GM10248 (cell line): ENCODE results near the gene FGD3.

Experiments used
- CTCF ChIA-PET: fragments of 300-600 bp; sonication (Branson Sonifier 250); formaldehyde crosslinking; extraction: SDS; loops from one replicate; lab custom pipeline; 2021; ENCODE audit warnings: antibody characterized with exemption; lab: Yijun Ruan, JAX
- POLR2A ChIA-PET: fragments of 350-650 bp; sonication (Branson Sonifier 250); formaldehyde crosslinking; extraction: SDS; loops from one replicate; lab custom pipeline; 2020; ENCODE audit warnings: antibody characterized with exemption; lab: Yijun Ruan, JAX
- DNase-seq: peaks from one replicate; pipeline ENCODE4 v3.0.0; 2012; ENCODE audit errors: extremely low spot score
- TF ChIP-seq, protein P1 (sequence below): IDR thresholded peaks from 2 replicates; pipeline ENCODE4 v1.5.1; 2012; ENCODE audit warnings: mild to moderate bottlenecking, low read depth; ENCODE audit errors: extremely low read depth, missing control alignments, control extremely low read depth

The FGD3 gene

DNA sequence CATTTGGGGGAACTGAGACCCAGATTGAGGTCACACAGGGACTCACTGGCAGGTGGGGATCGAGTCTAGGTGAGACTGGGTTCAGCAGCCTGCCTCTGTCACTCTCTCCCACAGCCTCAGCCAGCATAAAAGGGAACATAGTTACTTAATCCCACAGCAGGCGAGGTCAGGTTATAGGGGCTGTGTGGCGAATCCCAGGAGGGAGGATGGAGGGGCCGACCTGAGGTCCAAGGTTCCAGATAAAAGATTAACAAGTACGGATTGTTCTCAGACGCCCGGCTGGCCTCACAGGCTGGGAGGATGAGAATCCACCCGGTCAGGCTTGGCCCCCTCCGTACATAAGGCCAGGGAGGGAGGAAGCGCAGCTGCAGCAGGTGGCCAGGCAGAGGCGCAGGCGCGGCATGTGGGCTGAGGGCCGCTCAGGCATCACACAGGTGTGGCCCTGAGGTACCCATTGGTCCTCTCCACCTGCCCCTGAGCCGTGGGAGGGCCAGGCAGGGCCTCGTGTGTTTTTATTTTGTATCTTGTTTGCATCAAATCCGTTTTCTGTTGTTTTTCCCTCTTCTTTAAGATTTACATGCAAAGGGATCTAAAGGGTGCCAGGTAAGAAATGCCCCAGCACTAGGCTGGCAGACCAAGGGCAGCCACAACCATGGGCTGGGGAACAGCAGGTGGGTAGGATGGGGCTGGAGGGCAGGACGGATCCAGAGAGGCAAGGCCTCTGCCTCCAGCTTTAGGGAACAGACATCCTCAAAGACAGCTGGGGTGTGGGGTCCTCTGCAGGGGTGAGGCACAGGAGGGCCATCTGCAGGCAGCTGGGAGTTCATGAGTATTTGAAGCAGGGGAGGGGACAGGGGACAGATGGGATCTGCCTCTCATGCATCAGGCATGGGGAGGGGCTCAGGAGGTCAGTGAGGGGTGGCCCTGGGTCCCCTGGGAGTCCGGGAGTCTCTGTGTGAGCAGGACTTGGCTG is 114.8 kb downstream of the FGD3 start:
- peak; percentile 74 for DNase-seq
- CTCF ChIA-PET = interaction anchor here (0.7 kb wide), 1 partner anchor 33 kb away, joined by 3 read pairs; no protein-coding TSS in a partner anchor
- TF ChIP-seq, protein P1, sequence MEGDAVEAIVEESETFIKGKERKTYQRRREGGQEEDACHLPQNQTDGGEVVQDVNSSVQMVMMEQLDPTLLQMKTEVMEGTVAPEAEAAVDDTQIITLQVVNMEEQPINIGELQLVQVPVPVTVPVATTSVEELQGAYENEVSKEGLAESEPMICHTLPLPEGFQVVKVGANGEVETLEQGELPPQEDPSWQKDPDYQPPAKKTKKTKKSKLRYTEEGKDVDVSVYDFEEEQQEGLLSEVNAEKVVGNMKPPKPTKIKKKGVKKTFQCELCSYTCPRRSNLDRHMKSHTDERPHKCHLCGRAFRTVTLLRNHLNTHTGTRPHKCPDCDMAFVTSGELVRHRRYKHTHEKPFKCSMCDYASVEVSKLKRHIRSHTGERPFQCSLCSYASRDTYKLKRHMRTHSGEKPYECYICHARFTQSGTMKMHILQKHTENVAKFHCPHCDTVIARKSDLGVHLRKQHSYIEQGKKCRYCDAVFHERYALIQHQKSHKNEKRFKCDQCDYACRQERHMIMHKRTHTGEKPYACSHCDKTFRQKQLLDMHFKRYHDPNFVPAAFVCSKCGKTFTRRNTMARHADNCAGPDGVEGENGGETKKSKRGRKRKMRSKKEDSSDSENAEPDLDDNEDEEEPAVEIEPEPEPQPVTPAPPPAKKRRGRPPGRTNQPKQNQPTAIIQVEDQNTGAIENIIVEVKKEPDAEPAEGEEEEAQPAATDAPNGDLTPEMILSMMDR = peak; percentile 41
- POLR2A ChIA-PET = no interaction called here

GRCh38 chr9:93064392-93065134 is 117.2 kb downstream of the FGD3 start:
- POLR2A ChIA-PET = interaction anchor here (0.6 kb wide), 2 partner anchors 29 to 153 kb away, joined by 3 to 8 read pairs; no protein-coding TSS in a partner anchor
- TF ChIP-seq, protein P1 = no peak
- peak; percentile 92 for DNase-seq
- CTCF ChIA-PET = interaction anchor here (0.7 to 1.5 kb wide), 12 partner anchors 9 to 502 kb away, joined by 3 to 4 read pairs (median 3); no protein-coding TSS in a partner anchor

GRCh38 chr9:93065135-93065720 is 117.9 kb downstream of the FGD3 start:
- CTCF ChIA-PET = interaction anchor here (0.9 to 1.5 kb wide), 12 partner anchors 8 to 501 kb away, joined by 3 to 6 read pairs (median 3); no protein-coding TSS in a partner anchor
- no peak for DNase-seq

DNA sequence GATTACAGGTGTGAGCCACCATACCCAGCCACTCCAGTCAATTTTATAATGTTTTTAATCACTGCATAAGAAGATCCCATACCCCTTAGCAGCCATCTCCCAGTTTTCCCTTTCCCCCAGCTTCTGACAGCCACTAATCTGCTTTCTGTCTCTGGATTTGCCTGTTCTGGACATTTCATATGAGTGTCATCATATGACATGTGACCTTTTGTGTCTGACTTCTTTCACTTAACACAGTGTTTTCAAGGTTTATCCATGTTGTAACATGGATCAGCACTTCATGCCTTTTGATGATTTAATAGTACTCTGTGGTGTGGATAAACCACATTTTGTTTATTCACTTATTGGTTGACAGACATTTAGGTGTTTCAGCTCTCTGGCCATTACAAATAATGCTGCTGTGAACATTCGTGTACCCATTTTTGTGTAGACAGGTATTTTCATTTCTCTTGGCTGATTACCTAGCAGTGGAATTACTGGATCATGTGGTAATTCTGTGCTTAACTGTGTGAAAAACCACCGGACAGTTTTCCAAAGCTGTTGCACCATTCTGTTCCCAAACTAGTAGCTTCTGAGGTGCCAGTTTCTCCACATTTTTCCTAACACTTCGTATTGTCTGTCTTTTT is 119.8 kb downstream of the FGD3 start:
- CTCF ChIA-PET = interaction anchor here (1.0 to 1.7 kb wide), 3 partner anchors 41 to 53 kb away, joined by 3 to 5 read pairs (median 4); no protein-coding TSS in a partner anchor
- TF ChIP-seq, protein P1 = no peak
- POLR2A ChIA-PET = no interaction called here
- DNase-seq = no peak

More at GRCh38 chr9:93065135-93065720, 117.9 kb downstream of the FGD3 start:
- TF ChIP-seq, protein P1 = no peak
- POLR2A ChIA-PET = interaction anchor here (0.6 kb wide), 1 partner anchor 28 kb away, joined by 3 read pairs; no protein-coding TSS in a partner anchor

DNA sequence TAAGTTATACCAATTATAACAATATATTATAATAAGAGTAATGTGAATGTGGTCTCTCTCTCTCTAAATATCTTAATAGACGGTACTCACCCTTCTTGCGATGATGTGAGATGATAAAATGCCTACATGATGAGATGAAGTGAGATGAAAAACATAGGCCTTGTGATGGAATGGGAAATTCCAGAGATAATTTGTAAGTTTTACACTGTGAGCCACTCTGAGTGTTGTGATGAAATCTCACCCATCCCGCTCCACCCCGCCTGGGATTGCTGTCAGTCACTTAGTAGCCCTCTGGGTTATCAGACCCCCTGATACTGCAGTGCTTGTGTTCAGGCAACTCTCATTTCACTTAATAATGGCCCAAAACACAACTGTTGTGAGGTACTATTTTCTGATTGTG is 121.6 kb downstream of the FGD3 start:
- TF ChIP-seq, protein P1 = no peak
- CTCF ChIA-PET = interaction anchor here (1.2 to 1.7 kb wide), 4 partner anchors 12 to 66 kb away, joined by 3 to 5 read pairs (median 4); no protein-coding TSS in a partner anchor
- POLR2A ChIA-PET = no interaction called here
- no peak for DNase-seq

- TF ChIP-seq, protein P1 = no peak
- CTCF ChIA-PET = interaction anchor here (1.9 kb wide), 1 partner anchor 37 kb away, joined by 6 read pairs; no protein-coding TSS in a partner anchor
- DNase-seq = no peak
Measured at GRCh38 chr9:93071464-93071863, 124.1 kb downstream of the FGD3 start.

More at GRCh38 chr9:93071464-93071863, 124.1 kb downstream of the FGD3 start:
- POLR2A ChIA-PET = no interaction called here
